GM18868 (cell line): Measurements from ENCODE around the gene DYRK1A.
A peak's percentile ranks its signal among the peaks of the same experiment; 100 is the strongest.

ENCODE experiments used
- ATAC-seq: cut with Tn5 transposase; IDR thresholded peaks from one replicate; pipeline ENCODE4 v1.9.1; 2021; ENCODE audit warnings: mild to moderate bottlenecking, moderate library complexity; ENCODE audit not compliant: unreplicated experiment

DYRK1A gene

GRCh38 chr21:37365517-37366481, 774 bp upstream of the DYRK1A start:
- ATAC-seq = peak; percentile 23

- no peak for ATAC-seq
These were observed 746 bp downstream of the DYRK1A start for GRCh38 chr21:37367336-37367702.

GRCh38 chr21:37367703-37368540, 1.3 kb downstream of the DYRK1A start:
- peak; percentile 15 for ATAC-seq

- ATAC-seq = no peak
These were observed 2.1 kb downstream of the DYRK1A start for GRCh38 chr21:37368541-37369279.

- no peak for ATAC-seq
These were observed 2.8 kb downstream of the DYRK1A start for GRCh38 chr21:37369307-37369854.

- ATAC-seq = peak; percentile 28
These were observed 3.8 kb downstream of the DYRK1A start for GRCh38 chr21:37370152-37371040.

GRCh38 chr21:37371041-37371397, 4.4 kb downstream of the DYRK1A start:
- ATAC-seq = no peak

GRCh38 chr21:37372127-37372731, 5.7 kb downstream of the DYRK1A start:
- no peak for ATAC-seq

- no peak for ATAC-seq
These were observed 6.4 kb downstream of the DYRK1A start for GRCh38 chr21:37372951-37373350.

GRCh38 chr21:37373539-37373938, 7.0 kb downstream of the DYRK1A start:
- no peak for ATAC-seq

- no peak for ATAC-seq
These were observed 7.5 kb downstream of the DYRK1A start for GRCh38 chr21:37374027-37374426.

- no peak for ATAC-seq
These were observed 9.4 kb downstream of the DYRK1A start for GRCh38 chr21:37375866-37376574.

GRCh38 chr21:37378700-37379139, 12.1 kb downstream of the DYRK1A start:
- ATAC-seq = no peak

GRCh38 chr21:37380349-37381323, 14.1 kb downstream of the DYRK1A start:
- no peak for ATAC-seq

GRCh38 chr21:37381883-37382585, 15.5 kb downstream of the DYRK1A start:
- no peak for ATAC-seq

GRCh38 chr21:37383086-37383485, 16.5 kb downstream of the DYRK1A start:
- ATAC-seq = no peak

GRCh38 chr21:37383784-37384311, 17.3 kb downstream of the DYRK1A start:
- ATAC-seq = no peak
